ENCODE results near the gene TAMALIN. TPM values are rescaled to one million over a fixed set of nuclear protein-coding genes. Genes with fewer than 3 reads are reported as not detected.
A peak's percentile ranks its signal among the peaks of the same experiment; 100 is the strongest.

Gene TAMALIN
- total and polyA plus RNA-seq, 7 experiments from 2014 or later = 1.1 to 501 (median 30.1) TPM

GRCh38 chr12:52029685-52030084, 22.9 kb downstream of the TAMALIN start:
- ChIA-PET POLR2A (interaction anchor here (0.9 to 1.4 kb wide), 2 partner anchors 31 to 40 kb away, joined by 3 to 4 read pairs; partner anchors contain the start of gene ATG101), CTCF (interaction anchor here (0.9 to 14.8 kb wide), 3 partner anchors 34 to 48 kb away, joined by 3 to 457 read pairs (median 4); partner anchors contain the start of genes ATG101 and SMIM41)
- no peaks in the 10 kb centered on the region for H3K9me3 ChIP-seq (ENCODE audit: control insufficient read depth in 2 of 3, low read length in 3 of 3)
- H3K27me3 ChIP-seq (ENCODE audit: control insufficient read depth in 2 of 2, insufficient read depth in 2 of 2, low read length in 2 of 2) = no peaks in the 10 kb centered on the region
- Mint-ChIP-seq H3K4me3 (no peak overlapping the region), H3K36me3 (peaks cover 0 to under 1% (median 0%) of the 10 kb centered on the region in 5 donors), H3K9me3 (no peaks in the 10 kb centered on the region), H3K4me1 (peaks cover 23 to 41% (median 40%) of the 10 kb centered on the region in 7 donors), H3K27me3 (peaks cover 0 to 10% (median 0%) of the 10 kb centered on the region in 5 donors), H3K27ac (peak overlapping the region in 2 of 9 donors; percentile 22 to 56)
- H3K27ac ChIP-seq (ENCODE audit: low read depth, low read length) = no peak overlapping the region
- H3K4me3 ChIP-seq (ENCODE audit: low read length) = no peak overlapping the region
- ATAC-seq = no peak
- H3K4me1 ChIP-seq (ENCODE audit: control insufficient read depth in 2 of 2, insufficient read depth in 2 of 2, low read length in 2 of 2) = peaks cover 16 to 17% of the 10 kb centered on the region in 2 donors
- no peaks in the 10 kb centered on the region for H3K36me3 ChIP-seq (ENCODE audit: control insufficient read depth in 2 of 3, insufficient read depth in 3 of 3, low read length in 3 of 3)
- no peak for DNase-seq
- intact Hi-C loops (cut with micrococcal nuclease) = loop anchor here (10.0 kb wide), 2 partner anchors 215 to 975 kb away; partner anchors contain the start of gene EIF4B (in 1 of the 2)

GRCh38 chr12:52032446-52032803, 25.7 kb downstream of the TAMALIN start:
- ChIA-PET CTCF (interaction anchor here (0.8 to 14.8 kb wide), 11 partner anchors 9 to 676 kb away, joined by 3 to 457 read pairs (median 3); partner anchors contain the start of genes ATG101 and SMIM41), POLR2A (interaction anchor here (0.7 to 2.0 kb wide), 14 partner anchors 9 to 50 kb away, joined by 3 to 12 read pairs (median 4); partner anchors contain the start of genes ATG101, NR4A1 and TAMALIN)
- Histone ChIP-seq H3K27ac (ENCODE audit: low read depth, low read length) (peak overlapping the region; percentile 77), H3K36me3 (ENCODE audit: control insufficient read depth in 2 of 3, insufficient read depth in 3 of 3, low read length in 3 of 3) (no peaks in the 10 kb centered on the region), H3K27me3 (ENCODE audit: control insufficient read depth in 2 of 2, insufficient read depth in 2 of 2, low read length in 2 of 2) (no peaks in the 10 kb centered on the region), H3K4me1 (ENCODE audit: control insufficient read depth in 2 of 2, insufficient read depth in 2 of 2, low read length in 2 of 2) (peaks cover 15 to 17% of the 10 kb centered on the region in 2 donors), H3K9me3 (ENCODE audit: control insufficient read depth in 2 of 3, low read length in 3 of 3) (no peaks in the 10 kb centered on the region), H3K4me3 (ENCODE audit: low read length) (peak overlapping the region; percentile 24)
- intact Hi-C loops (cut with micrococcal nuclease) = no loop called here
- Mint-ChIP-seq H3K4me1 (peaks cover 13 to 40% (median 29%) of the 10 kb centered on the region in 7 donors), H3K27me3 (peaks cover 0 to 26% (median 0%) of the 10 kb centered on the region in 5 donors), H3K4me3 (peak overlapping the region; percentile 72 to 89 (median 82)), H3K36me3 (no peaks in the 10 kb centered on the region), H3K27ac (peak overlapping the region; percentile 36 to 97 (median 95)), H3K9me3 (no peaks in the 10 kb centered on the region)
- ATAC-seq = no peak
- peak in 1 of 9 donors; percentile 28 for DNase-seq

DNA sequence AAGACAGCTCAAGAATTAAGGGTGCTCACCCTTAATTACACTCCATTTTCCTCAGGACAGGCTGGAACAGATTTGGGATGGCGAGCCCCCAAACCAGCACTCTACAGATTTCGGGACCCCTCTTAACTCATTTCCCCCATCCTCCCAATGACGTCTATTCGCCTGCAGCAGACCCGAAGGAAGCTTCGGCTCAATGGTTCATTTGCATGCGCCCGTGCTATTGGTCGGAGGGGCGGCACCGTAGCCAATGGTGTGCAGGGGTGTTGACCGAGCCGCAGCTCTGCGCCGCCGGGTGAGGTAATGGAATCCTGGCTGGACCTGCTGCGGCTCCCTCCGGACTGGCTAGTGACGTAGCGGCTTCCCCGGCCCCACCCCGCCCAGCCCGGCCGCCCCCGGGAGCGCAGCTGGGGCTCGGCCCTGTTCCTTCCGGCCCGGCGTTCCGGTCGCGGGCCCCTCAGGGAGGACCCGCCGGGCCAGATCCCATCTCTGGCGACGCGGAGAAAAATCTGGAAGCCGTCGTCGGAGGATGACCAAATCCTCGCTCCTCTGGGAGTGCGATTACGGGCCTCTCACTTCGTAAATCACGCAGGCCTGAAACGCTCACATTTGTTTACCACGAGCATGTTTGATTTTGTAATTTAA, 26.2 kb downstream of the TAMALIN start:
- H3K27me3 Mint-ChIP-seq = peaks cover 0 to 28% (median 0%) of the 10 kb centered on the region in 5 donors
- ChIA-PET POLR2A (interaction anchor here (0.7 to 2.0 kb wide), 13 partner anchors 8 to 49 kb away, joined by 3 to 12 read pairs (median 4); partner anchors contain the start of genes ATG101, NR4A1 and TAMALIN), CTCF (interaction anchor here (0.8 to 14.8 kb wide), 10 partner anchors 8 to 676 kb away, joined by 3 to 457 read pairs (median 4); partner anchors contain the start of genes ATG101 and SMIM41)
- peak; percentile 90 for ATAC-seq
- no peaks in the 10 kb centered on the region for H3K27me3 ChIP-seq (ENCODE audit: control insufficient read depth in 2 of 2, insufficient read depth in 2 of 2, low read length in 2 of 2)
- intact Hi-C loops (cut with micrococcal nuclease) = loop anchor here (1.0 kb wide), 3 partner anchors 8 to 36 kb away; partner anchors contain the start of genes ATG101 (in 2 of the 2) and NR4A1 (in 2 of the 2)
- H3K36me3 ChIP-seq (ENCODE audit: control insufficient read depth in 2 of 3, insufficient read depth in 3 of 3, low read length in 3 of 3) = no peaks in the 10 kb centered on the region
- H3K4me3 Mint-ChIP-seq = peak overlapping the region; percentile 72 to 89 (median 82)
- H3K4me1 ChIP-seq (ENCODE audit: control insufficient read depth in 2 of 2, insufficient read depth in 2 of 2, low read length in 2 of 2) = peaks cover 18 to 20% of the 10 kb centered on the region in 2 donors
- peak overlapping the region; percentile 24 for H3K4me3 ChIP-seq (ENCODE audit: low read length)
- H3K36me3 Mint-ChIP-seq = no peaks in the 10 kb centered on the region
- DNase-seq = peak; percentile 68 to 93 (median 80)
- peak overlapping the region; percentile 77 for H3K27ac ChIP-seq (ENCODE audit: low read depth, low read length)
- H3K27ac Mint-ChIP-seq = peak overlapping the region; percentile 36 to 97 (median 95)
- no peaks in the 10 kb centered on the region for H3K9me3 ChIP-seq (ENCODE audit: control insufficient read depth in 2 of 3, low read length in 3 of 3)
- no peaks in the 10 kb centered on the region for H3K9me3 Mint-ChIP-seq
- peaks cover 13 to 40% (median 29%) of the 10 kb centered on the region in 7 donors for H3K4me1 Mint-ChIP-seq

GRCh38 chr12:52033446-52034140, 26.8 kb downstream of the TAMALIN start:
- Mint-ChIP-seq H3K27ac (peak overlapping the region in 8 of 9 donors; percentile 52 to 97 (median 94)), H3K4me3 (peak overlapping the region; percentile 72 to 88 (median 80)), H3K9me3 (no peaks in the 10 kb centered on the region), H3K4me1 (peaks cover 13 to 45% (median 35%) of the 10 kb centered on the region in 7 donors), H3K27me3 (peaks cover 0 to 32% (median 0%) of the 10 kb centered on the region in 5 donors), H3K36me3 (no peaks in the 10 kb centered on the region)
- peak overlapping the region; percentile 24 for H3K4me3 ChIP-seq (ENCODE audit: low read length)
- DNase-seq = no peak
- peak overlapping the region; percentile 77 for H3K27ac ChIP-seq (ENCODE audit: low read depth, low read length)
- intact Hi-C loops (cut with micrococcal nuclease) = loop anchor here (1.0 kb wide), 3 partner anchors 8 to 36 kb away; partner anchors contain the start of genes ATG101 (in 2 of the 2) and NR4A1 (in 2 of the 2)
- H3K36me3 ChIP-seq (ENCODE audit: control insufficient read depth in 2 of 3, insufficient read depth in 3 of 3, low read length in 3 of 3) = no peaks in the 10 kb centered on the region
- peaks cover 18 to 20% of the 10 kb centered on the region in 2 donors for H3K4me1 ChIP-seq (ENCODE audit: control insufficient read depth in 2 of 2, insufficient read depth in 2 of 2, low read length in 2 of 2)
- POLR2A ChIA-PET = interaction anchor here (0.9 to 2.1 kb wide), 9 partner anchors 7 to 49 kb away, joined by 3 to 11 read pairs (median 5); partner anchors contain the start of genes ATG101 and NR4A1
- CTCF ChIA-PET = interaction anchor here (0.9 to 14.8 kb wide), 5 partner anchors 10 to 110 kb away, joined by 3 to 457 read pairs (median 9); partner anchors contain the start of genes ATG101 and SMIM41
- no peak for ATAC-seq
- no peaks in the 10 kb centered on the region for H3K27me3 ChIP-seq (ENCODE audit: control insufficient read depth in 2 of 2, insufficient read depth in 2 of 2, low read length in 2 of 2)
- H3K9me3 ChIP-seq (ENCODE audit: control insufficient read depth in 2 of 3, low read length in 3 of 3) = no peaks in the 10 kb centered on the region

- Histone ChIP-seq H3K27ac (ENCODE audit: low read depth, low read length) (no peak overlapping the region), H3K36me3 (ENCODE audit: control insufficient read depth in 2 of 3, insufficient read depth in 3 of 3, low read length in 3 of 3) (no peaks in the 10 kb centered on the region), H3K4me3 (ENCODE audit: low read length) (no peak overlapping the region), H3K9me3 (ENCODE audit: control insufficient read depth in 2 of 3, low read length in 3 of 3) (no peaks in the 10 kb centered on the region), H3K4me1 (ENCODE audit: control insufficient read depth in 2 of 2, insufficient read depth in 2 of 2, low read length in 2 of 2) (peaks cover 18 to 20% of the 10 kb centered on the region in 2 donors), H3K27me3 (ENCODE audit: control insufficient read depth in 2 of 2, insufficient read depth in 2 of 2, low read length in 2 of 2) (no peaks in the 10 kb centered on the region)
- no peak for DNase-seq
- Mint-ChIP-seq H3K4me3 (peak overlapping the region in 7 of 10 donors; percentile 23 to 77 (median 51)), H3K9me3 (no peaks in the 10 kb centered on the region), H3K4me1 (peaks cover 13 to 55% (median 37%) of the 10 kb centered on the region in 7 donors), H3K36me3 (no peaks in the 10 kb centered on the region), H3K27me3 (peaks cover 0 to 35% (median 0%) of the 10 kb centered on the region in 5 donors), H3K27ac (peak overlapping the region in 7 of 9 donors; percentile 34 to 97 (median 92))
- POLR2A ChIA-PET = interaction anchor here (2.1 kb wide), 1 partner anchor 10 kb away, joined by 7 read pairs; no protein-coding TSS in a partner anchor
- CTCF ChIA-PET = interaction anchor here (0.8 to 4.4 kb wide), 2 partner anchors 12 to 51 kb away, joined by 3 to 33 read pairs; no protein-coding TSS in a partner anchor
- no peak for ATAC-seq
- intact Hi-C loops (cut with micrococcal nuclease) = no loop called here
Observed at GRCh38 chr12:52035190-52035589, 28.4 kb downstream of the TAMALIN start.

Data from naive thymus-derived CD4-positive, alpha-beta T cell (primary cell).